ENCODE measurements around the gene TGFBR3L.

TGFBR3L gene

GRCh38 chr19:7873304-7874075 lies 41.1 kb upstream of the TGFBR3L start:
- H3K9me3 Mint-ChIP-seq, result no peaks in the 10 kb centered on the region
- peaks cover 47% of the 10 kb centered on the region for H3K4me1 Mint-ChIP-seq
- peaks cover 2% of the 10 kb centered on the region for H3K36me3 Mint-ChIP-seq
- H3K27me3 Mint-ChIP-seq, result peaks cover 64% of the 10 kb centered on the region
- peak overlapping the region; percentile 63 for H3K4me3 Mint-ChIP-seq
- no peak for DNase-seq
- no peak overlapping the region for H3K27ac Mint-ChIP-seq
- CTCF ChIA-PET, result interaction anchor here (0.7 to 1.3 kb wide), 2 partner anchors 44 to 193 kb away, joined by 3 read pairs; partner anchors contain the start of gene TRAPPC5

- DNase-seq, result no peak
- H3K27me3 Mint-ChIP-seq, result peaks cover 58% of the 10 kb centered on the region
- H3K36me3 Mint-ChIP-seq, result peaks cover 2% of the 10 kb centered on the region
- H3K4me1 Mint-ChIP-seq, result peaks cover 42% of the 10 kb centered on the region
- H3K4me3 Mint-ChIP-seq, result peak within 1 kb of the TSS; percentile 63
- CTCF ChIA-PET, result no interaction called here
- H3K9me3 Mint-ChIP-seq, result no peaks in the 10 kb centered on the region
- H3K27ac Mint-ChIP-seq, result no peak within 1 kb of the TSS
Measured at GRCh38 chr19:7874076-7874896, 40.3 kb upstream of the TGFBR3L start, which contains the start of gene PRR36. Gene PRR36 (minus strand): TSS chr19:7874390. CDS start chr19:7873689, 701 bp downstream.

- Mint-ChIP-seq H3K27ac (no peak overlapping the region), H3K4me1 (peaks cover 41% of the 10 kb centered on the region), H3K27me3 (peaks cover 58% of the 10 kb centered on the region), H3K4me3 (peak overlapping the region; percentile 55), H3K36me3 (peaks cover 2% of the 10 kb centered on the region), H3K9me3 (no peaks in the 10 kb centered on the region)
- CTCF ChIA-PET, result no interaction called here
- DNase-seq, result no peak
Measured at GRCh38 chr19:7874897-7875273, 39.7 kb upstream of the TGFBR3L start.

GRCh38 chr19:7877249-7877836 lies 37.3 kb upstream of the TGFBR3L start:
- Mint-ChIP-seq H3K36me3 (peaks cover 2% of the 10 kb centered on the region), H3K27ac (no peak overlapping the region), H3K9me3 (no peaks in the 10 kb centered on the region), H3K27me3 (peaks cover 40% of the 10 kb centered on the region), H3K4me3 (no peak overlapping the region), H3K4me1 (peaks cover 21% of the 10 kb centered on the region)
- CTCF ChIA-PET, result no interaction called here
- no peak for DNase-seq

GRCh38 chr19:7879111-7879807 lies 35.4 kb upstream of the TGFBR3L start:
- CTCF ChIA-PET, result interaction anchor here (1.0 kb wide), 1 partner anchor 10 kb away, joined by 4 read pairs; no protein-coding TSS in a partner anchor
- Mint-ChIP-seq H3K27ac (no peak overlapping the region), H3K27me3 (peaks cover 27% of the 10 kb centered on the region), H3K9me3 (no peaks in the 10 kb centered on the region), H3K36me3 (no peaks in the 10 kb centered on the region), H3K4me3 (no peak overlapping the region), H3K4me1 (peaks cover 15% of the 10 kb centered on the region)
- DNase-seq, result no peak

- Mint-ChIP-seq H3K9me3 (no peaks in the 10 kb centered on the region), H3K4me3 (no peak overlapping the region), H3K27ac (no peak overlapping the region), H3K27me3 (peaks cover 23% of the 10 kb centered on the region), H3K4me1 (peaks cover 11% of the 10 kb centered on the region), H3K36me3 (no peaks in the 10 kb centered on the region)
- peak; percentile 35 for DNase-seq
- CTCF ChIA-PET, result interaction anchor here (2.2 kb wide), 1 partner anchor 11 kb away, joined by 10 read pairs; no protein-coding TSS in a partner anchor
Measured at GRCh38 chr19:7879836-7880235, 34.8 kb upstream of the TGFBR3L start.

GRCh38 chr19:7881910-7882309 lies 32.7 kb upstream of the TGFBR3L start:
- Mint-ChIP-seq H3K36me3 (no peaks in the 10 kb centered on the region), H3K27ac (no peak overlapping the region), H3K4me3 (no peak overlapping the region), H3K9me3 (no peaks in the 10 kb centered on the region), H3K27me3 (peaks cover 21% of the 10 kb centered on the region), H3K4me1 (peaks cover 2% of the 10 kb centered on the region)
- no peak for DNase-seq
- CTCF ChIA-PET, result interaction anchor here (1.4 to 2.2 kb wide), 3 partner anchors 13 to 42 kb away, joined by 3 to 10 read pairs (median 3); no protein-coding TSS in a partner anchor

- no peak for DNase-seq
- H3K4me3 Mint-ChIP-seq, result no peak overlapping the region
- H3K4me1 Mint-ChIP-seq, result no peaks in the 10 kb centered on the region
- no peaks in the 10 kb centered on the region for H3K36me3 Mint-ChIP-seq
- no peaks in the 10 kb centered on the region for H3K9me3 Mint-ChIP-seq
- CTCF ChIA-PET, result interaction anchor here (0.6 to 1.3 kb wide), 4 partner anchors 12 to 61 kb away, joined by 3 to 4 read pairs (median 3); partner anchors contain the start of genes MAP2K7 and TIMM44
- peaks cover 33% of the 10 kb centered on the region for H3K27me3 Mint-ChIP-seq
- no peak overlapping the region for H3K27ac Mint-ChIP-seq
Measured at GRCh38 chr19:7883105-7883504, 31.5 kb upstream of the TGFBR3L start.

GRCh38 chr19:7883796-7884570 lies 30.6 kb upstream of the TGFBR3L start:
- H3K4me1 Mint-ChIP-seq, result no peaks in the 10 kb centered on the region
- CTCF ChIA-PET, result interaction anchor here (0.6 to 1.3 kb wide), 4 partner anchors 13 to 60 kb away, joined by 3 to 4 read pairs (median 3); partner anchors contain the start of genes MAP2K7 and TIMM44

GRCh38 chr19:7885818-7886217 lies 28.8 kb upstream of the TGFBR3L start:
- no peaks in the 10 kb centered on the region for H3K36me3 Mint-ChIP-seq
- CTCF ChIA-PET, result no interaction called here
- H3K27me3 Mint-ChIP-seq, result peaks cover 57% of the 10 kb centered on the region
- H3K4me3 Mint-ChIP-seq, result no peak overlapping the region
- H3K4me1 Mint-ChIP-seq, result no peaks in the 10 kb centered on the region
- no peak overlapping the region for H3K27ac Mint-ChIP-seq
- no peak for DNase-seq
- H3K9me3 Mint-ChIP-seq, result no peaks in the 10 kb centered on the region

More at GRCh38 chr19:7883796-7884570, 30.6 kb upstream of the TGFBR3L start:
- no peaks in the 10 kb centered on the region for H3K36me3 Mint-ChIP-seq
- H3K27ac Mint-ChIP-seq, result no peak overlapping the region
- H3K9me3 Mint-ChIP-seq, result no peaks in the 10 kb centered on the region
- peaks cover 42% of the 10 kb centered on the region for H3K27me3 Mint-ChIP-seq
- DNase-seq, result no peak
- H3K4me3 Mint-ChIP-seq, result no peak overlapping the region

- H3K27me3 Mint-ChIP-seq, result peaks cover 73% of the 10 kb centered on the region
- no peak for DNase-seq
- no peaks in the 10 kb centered on the region for H3K4me1 Mint-ChIP-seq
- H3K27ac Mint-ChIP-seq, result no peak overlapping the region
- no peak overlapping the region for H3K4me3 Mint-ChIP-seq
- CTCF ChIA-PET, result no interaction called here
- no peaks in the 10 kb centered on the region for H3K36me3 Mint-ChIP-seq
- H3K9me3 Mint-ChIP-seq, result no peaks in the 10 kb centered on the region
Measured at GRCh38 chr19:7887408-7888144, 27.1 kb upstream of the TGFBR3L start.

GRCh38 chr19:7888145-7888825 lies 26.3 kb upstream of the TGFBR3L start, which contains the start of gene LRRC8E:
Gene LRRC8E (plus strand): TSS chr19:7888510. CDS start chr19:7895604, 7,094 bp downstream.
- DNase-seq, result peak; percentile 61
- Mint-ChIP-seq H3K4me1 (no peaks in the 10 kb centered on the region), H3K27me3 (peaks cover 77% of the 10 kb centered on the region), H3K36me3 (no peaks in the 10 kb centered on the region), H3K4me3 (no peak within 1 kb of the TSS), H3K27ac (peak within 1 kb of the TSS; percentile 45), H3K9me3 (no peaks in the 10 kb centered on the region)
- CTCF ChIA-PET, result no interaction called here
